ENCODE results near the gene TNS1.

GRCh38 chr2:217812170-217812569 lies 190.6 kb downstream of the TNS1 start:
- TF ChIP-seq NFIC (IDR thresholded peaks at IDR 0.05) (no peak), ZC3H11A (IDR thresholded peaks at IDR 0.05; ENCODE audit: low read depth, low read length) (no peak), CBX8 (IDR thresholded peaks at IDR 0.05; ENCODE audit: borderline replicate concordance, extremely low read depth, low read depth, low read length, poor library complexity, severe bottlenecking) (no peak), SIRT6 (IDR thresholded peaks at IDR 0.05; ENCODE audit: low read depth, low read length) (no peak), BRF2 (IDR thresholded peaks at IDR 0.05; ENCODE audit: borderline replicate concordance, insufficient read depth, insufficient read length) (no peak), EZH2 (IDR thresholded peaks at IDR 0.05; ENCODE audit: borderline replicate concordance, low read depth, low read length) (no peak), TAF1 (IDR thresholded peaks at IDR 0.05; ENCODE audit: control insufficient read depth, extremely low read depth, insufficient read depth, low read length, severe bottlenecking) (no peak), SMAD3 (CRISPR knock-in tag; conservative IDR thresholded peaks at IDR 0.05) (no peak)
- TF ChIP-seq, protein P1, sequence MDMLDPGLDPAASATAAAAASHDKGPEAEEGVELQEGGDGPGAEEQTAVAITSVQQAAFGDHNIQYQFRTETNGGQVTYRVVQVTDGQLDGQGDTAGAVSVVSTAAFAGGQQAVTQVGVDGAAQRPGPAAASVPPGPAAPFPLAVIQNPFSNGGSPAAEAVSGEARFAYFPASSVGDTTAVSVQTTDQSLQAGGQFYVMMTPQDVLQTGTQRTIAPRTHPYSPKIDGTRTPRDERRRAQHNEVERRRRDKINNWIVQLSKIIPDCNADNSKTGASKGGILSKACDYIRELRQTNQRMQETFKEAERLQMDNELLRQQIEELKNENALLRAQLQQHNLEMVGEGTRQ (CRISPR knock-in tag; IDR thresholded peaks at IDR 0.05) = no peak
- TF ChIP-seq, protein P2, sequence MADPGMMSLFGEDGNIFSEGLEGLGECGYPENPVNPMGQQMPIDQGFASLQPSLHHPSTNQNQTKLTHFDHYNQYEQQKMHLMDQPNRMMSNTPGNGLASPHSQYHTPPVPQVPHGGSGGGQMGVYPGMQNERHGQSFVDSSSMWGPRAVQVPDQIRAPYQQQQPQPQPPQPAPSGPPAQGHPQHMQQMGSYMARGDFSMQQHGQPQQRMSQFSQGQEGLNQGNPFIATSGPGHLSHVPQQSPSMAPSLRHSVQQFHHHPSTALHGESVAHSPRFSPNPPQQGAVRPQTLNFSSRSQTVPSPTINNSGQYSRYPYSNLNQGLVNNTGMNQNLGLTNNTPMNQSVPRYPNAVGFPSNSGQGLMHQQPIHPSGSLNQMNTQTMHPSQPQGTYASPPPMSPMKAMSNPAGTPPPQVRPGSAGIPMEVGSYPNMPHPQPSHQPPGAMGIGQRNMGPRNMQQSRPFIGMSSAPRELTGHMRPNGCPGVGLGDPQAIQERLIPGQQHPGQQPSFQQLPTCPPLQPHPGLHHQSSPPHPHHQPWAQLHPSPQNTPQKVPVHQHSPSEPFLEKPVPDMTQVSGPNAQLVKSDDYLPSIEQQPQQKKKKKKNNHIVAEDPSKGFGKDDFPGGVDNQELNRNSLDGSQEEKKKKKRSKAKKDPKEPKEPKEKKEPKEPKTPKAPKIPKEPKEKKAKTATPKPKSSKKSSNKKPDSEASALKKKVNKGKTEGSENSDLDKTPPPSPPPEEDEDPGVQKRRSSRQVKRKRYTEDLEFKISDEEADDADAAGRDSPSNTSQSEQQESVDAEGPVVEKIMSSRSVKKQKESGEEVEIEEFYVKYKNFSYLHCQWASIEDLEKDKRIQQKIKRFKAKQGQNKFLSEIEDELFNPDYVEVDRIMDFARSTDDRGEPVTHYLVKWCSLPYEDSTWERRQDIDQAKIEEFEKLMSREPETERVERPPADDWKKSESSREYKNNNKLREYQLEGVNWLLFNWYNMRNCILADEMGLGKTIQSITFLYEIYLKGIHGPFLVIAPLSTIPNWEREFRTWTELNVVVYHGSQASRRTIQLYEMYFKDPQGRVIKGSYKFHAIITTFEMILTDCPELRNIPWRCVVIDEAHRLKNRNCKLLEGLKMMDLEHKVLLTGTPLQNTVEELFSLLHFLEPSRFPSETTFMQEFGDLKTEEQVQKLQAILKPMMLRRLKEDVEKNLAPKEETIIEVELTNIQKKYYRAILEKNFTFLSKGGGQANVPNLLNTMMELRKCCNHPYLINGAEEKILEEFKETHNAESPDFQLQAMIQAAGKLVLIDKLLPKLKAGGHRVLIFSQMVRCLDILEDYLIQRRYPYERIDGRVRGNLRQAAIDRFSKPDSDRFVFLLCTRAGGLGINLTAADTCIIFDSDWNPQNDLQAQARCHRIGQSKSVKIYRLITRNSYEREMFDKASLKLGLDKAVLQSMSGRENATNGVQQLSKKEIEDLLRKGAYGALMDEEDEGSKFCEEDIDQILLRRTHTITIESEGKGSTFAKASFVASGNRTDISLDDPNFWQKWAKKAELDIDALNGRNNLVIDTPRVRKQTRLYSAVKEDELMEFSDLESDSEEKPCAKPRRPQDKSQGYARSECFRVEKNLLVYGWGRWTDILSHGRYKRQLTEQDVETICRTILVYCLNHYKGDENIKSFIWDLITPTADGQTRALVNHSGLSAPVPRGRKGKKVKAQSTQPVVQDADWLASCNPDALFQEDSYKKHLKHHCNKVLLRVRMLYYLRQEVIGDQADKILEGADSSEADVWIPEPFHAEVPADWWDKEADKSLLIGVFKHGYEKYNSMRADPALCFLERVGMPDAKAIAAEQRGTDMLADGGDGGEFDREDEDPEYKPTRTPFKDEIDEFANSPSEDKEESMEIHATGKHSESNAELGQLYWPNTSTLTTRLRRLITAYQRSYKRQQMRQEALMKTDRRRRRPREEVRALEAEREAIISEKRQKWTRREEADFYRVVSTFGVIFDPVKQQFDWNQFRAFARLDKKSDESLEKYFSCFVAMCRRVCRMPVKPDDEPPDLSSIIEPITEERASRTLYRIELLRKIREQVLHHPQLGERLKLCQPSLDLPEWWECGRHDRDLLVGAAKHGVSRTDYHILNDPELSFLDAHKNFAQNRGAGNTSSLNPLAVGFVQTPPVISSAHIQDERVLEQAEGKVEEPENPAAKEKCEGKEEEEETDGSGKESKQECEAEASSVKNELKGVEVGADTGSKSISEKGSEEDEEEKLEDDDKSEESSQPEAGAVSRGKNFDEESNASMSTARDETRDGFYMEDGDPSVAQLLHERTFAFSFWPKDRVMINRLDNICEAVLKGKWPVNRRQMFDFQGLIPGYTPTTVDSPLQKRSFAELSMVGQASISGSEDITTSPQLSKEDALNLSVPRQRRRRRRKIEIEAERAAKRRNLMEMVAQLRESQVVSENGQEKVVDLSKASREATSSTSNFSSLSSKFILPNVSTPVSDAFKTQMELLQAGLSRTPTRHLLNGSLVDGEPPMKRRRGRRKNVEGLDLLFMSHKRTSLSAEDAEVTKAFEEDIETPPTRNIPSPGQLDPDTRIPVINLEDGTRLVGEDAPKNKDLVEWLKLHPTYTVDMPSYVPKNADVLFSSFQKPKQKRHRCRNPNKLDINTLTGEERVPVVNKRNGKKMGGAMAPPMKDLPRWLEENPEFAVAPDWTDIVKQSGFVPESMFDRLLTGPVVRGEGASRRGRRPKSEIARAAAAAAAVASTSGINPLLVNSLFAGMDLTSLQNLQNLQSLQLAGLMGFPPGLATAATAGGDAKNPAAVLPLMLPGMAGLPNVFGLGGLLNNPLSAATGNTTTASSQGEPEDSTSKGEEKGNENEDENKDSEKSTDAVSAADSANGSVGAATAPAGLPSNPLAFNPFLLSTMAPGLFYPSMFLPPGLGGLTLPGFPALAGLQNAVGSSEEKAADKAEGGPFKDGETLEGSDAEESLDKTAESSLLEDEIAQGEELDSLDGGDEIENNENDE (IDR thresholded peaks at IDR 0.05; ENCODE audit: low read depth, low read length) = no peak

Data from K562 (cell line).